Measurements from ENCODE around the gene ACR.
"Not testable (repeated sequence)": the region's sequence is repeated elsewhere in the genome, so short reads cannot be mapped to it uniquely, and the experiment has no call there.

ACR gene

DNA sequence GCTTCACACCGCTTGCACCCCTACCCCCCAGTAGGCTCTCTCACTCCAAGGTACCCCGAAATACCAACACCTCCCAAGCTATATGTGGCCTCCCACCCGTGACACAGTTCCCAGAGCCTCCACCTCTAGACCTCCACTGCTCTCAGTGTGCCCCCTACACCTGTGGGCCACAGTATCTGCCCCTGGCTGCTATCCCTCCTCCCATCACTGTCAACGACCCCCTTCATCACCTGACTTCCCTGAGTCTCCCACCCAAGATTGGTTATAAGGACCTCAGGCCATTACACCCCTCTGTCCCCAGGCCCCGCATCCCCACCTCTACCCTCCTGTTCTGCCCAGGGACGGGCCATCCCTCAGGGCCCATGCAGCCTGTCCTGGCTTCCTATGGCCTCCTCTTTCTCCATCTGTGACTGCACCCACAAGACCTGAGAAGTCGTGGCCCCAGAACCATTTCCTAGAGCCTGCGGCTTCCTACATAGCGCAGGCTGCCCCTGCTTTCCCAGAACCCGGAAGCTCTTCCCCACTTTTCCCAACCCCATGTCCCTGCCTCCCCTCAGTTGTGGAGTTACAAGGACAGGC, 734 bp downstream of the ACR start:
- no peak for TF ChIP-seq POLR2A (IDR thresholded peaks at IDR 0.05; ENCODE audit: low read depth, low read length)
- no peak for TF ChIP-seq PAX5 (IDR thresholded peaks at IDR 0.05; ENCODE audit: insufficient read depth, low read length, severe bottlenecking)
- no peak for TF ChIP-seq SPI1 (IDR thresholded peaks at IDR 0.05; ENCODE audit: low read depth, low read length)
- TF ChIP-seq POU2F2 (IDR thresholded peaks at IDR 0.05; ENCODE audit: low read depth, low read length), result no peak
- FAIRE-seq (no peak), DNase-seq (ENCODE audit: insufficient read length, low spot score) (no peak)

DNA sequence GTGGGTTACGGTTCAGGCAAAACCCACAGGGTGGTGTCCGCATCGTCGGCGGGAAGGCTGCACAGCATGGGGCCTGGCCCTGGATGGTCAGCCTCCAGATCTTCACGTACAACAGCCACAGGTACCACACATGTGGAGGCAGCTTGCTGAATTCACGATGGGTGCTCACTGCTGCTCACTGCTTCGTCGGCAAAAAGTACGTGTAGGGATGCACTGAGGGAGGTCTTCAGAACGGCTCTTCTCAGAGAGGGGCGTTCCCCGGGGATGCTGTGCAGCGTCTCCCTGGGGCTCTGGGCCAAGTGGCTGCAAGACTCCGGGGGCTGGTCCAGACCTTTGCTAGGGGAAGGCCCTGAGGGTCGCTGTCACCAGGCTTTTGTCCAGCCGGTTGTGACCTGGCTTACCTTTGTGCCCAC, 1.3 kb downstream of the ACR start:
- no peak for TF ChIP-seq POLR2AphosphoS5 (IDR thresholded peaks at IDR 0.05; ENCODE audit: low read depth, low read length)
- TF ChIP-seq POU2F2 (IDR thresholded peaks at IDR 0.05; ENCODE audit: low read depth, low read length), result no peak
- TF ChIP-seq SPI1 (IDR thresholded peaks at IDR 0.05; ENCODE audit: low read depth, low read length), result no peak
- no peak for TF ChIP-seq PAX5 (IDR thresholded peaks at IDR 0.05; ENCODE audit: insufficient read depth, low read length, severe bottlenecking)
- TF ChIP-seq TAF1 (IDR thresholded peaks at IDR 0.05; ENCODE audit: low read depth, low read length), result no peak
- TF ChIP-seq POLR2A (IDR thresholded peaks at IDR 0.05; ENCODE audit: low read depth, low read length), result no peak
- no peak for FAIRE-seq
- DNase-seq (ENCODE audit: insufficient read length, low spot score), result no peak

DNA sequence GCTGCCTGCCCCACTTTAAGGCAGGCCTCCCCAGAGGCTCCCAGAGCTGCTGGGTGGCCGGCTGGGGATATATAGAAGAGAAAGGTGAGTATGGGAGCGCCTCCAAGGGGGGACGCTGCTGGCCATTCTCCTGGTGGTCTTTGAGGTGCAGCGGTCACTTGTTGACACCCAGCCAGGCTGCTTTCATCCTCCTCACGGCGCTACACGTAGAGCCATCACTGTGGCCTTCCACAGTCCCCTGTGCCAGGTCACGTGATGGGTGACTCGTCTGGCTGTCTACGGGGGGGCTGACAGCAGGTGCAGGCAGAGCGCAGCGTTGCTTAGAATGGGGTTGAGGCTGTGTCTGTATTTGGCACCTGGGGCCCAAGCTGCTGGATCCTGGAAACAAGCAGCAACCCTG, 1.9 kb downstream of the ACR start:
- no peak for FAIRE-seq
- no peak for DNase-seq (ENCODE audit: insufficient read length, low spot score)
- TF ChIP-seq POLR2A (IDR thresholded peaks at IDR 0.05; ENCODE audit: low read depth, low read length) (no peak), POLR2AphosphoS5 (IDR thresholded peaks at IDR 0.05; ENCODE audit: low read depth, low read length) (no peak), TAF1 (IDR thresholded peaks at IDR 0.05; ENCODE audit: low read depth, low read length) (no peak), SPI1 (IDR thresholded peaks at IDR 0.05; ENCODE audit: low read depth, low read length) (no peak), PAX5 (IDR thresholded peaks at IDR 0.05; ENCODE audit: insufficient read depth, low read length, severe bottlenecking) (no peak), POU2F2 (IDR thresholded peaks at IDR 0.05; ENCODE audit: low read depth, low read length) (no peak)

DNA sequence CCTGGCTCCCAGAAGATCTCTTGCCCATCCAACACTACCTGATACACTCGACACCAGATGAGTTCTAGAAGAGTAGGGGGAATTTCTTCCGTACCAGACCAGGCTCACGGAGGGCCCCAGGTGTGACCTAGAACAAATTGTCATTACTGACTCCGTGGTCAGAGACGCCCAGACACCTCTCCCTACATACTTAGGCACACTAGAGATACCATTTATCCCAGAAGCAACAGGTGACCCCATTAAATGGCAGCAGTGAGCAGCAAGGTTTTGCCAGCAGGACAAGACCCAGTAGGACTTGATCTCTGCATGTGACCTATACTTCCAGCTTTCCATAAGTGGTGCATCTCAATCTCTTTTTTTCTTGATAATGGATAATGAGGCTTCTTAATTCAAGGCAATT, 2.7 kb downstream of the ACR start:
- not testable (repeated sequence) for FAIRE-seq; DNase-seq (ENCODE audit: insufficient read length, low spot score)

DNA sequence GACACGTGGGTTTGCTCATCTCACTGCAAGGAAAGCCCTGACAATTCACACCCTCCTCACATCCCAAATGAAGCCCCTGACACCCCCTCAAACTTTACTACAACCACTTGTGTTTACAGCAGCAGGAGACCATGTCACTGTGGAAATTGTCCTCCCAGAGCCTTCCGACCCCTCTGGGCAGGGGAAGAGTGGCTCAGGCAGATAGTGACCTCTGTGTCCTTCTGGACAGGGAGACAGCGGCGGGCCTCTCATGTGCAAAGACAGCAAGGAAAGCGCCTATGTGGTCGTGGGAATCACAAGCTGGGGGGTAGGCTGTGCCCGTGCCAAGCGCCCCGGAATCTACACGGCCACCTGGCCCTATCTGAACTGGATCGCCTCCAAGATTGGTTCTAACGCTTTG, 6.4 kb downstream of the ACR start:
- not testable (repeated sequence) for FAIRE-seq; DNase-seq (ENCODE audit: insufficient read length, low spot score)

DNA sequence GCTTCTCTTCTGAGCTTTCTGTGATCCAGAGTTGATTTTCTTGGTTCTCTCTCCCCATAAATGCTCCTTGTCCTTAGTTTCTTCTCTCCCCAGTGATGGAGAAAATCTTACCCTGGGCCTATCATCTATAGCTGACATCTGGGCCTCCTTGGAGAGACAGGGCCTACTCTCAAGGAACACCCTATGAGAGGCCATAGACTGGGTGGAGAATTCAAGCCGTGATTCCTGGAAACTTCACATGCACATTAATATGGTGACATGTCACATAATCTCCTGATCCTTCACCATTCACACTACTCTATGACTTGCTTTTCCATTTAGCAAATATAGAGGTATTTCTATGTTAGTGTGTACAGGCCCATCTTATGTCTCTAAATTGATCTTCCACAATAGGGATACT, 9.5 kb downstream of the ACR start:
- DNase-seq (ENCODE audit: insufficient read length, low spot score); FAIRE-seq: not testable (repeated sequence)

DNA sequence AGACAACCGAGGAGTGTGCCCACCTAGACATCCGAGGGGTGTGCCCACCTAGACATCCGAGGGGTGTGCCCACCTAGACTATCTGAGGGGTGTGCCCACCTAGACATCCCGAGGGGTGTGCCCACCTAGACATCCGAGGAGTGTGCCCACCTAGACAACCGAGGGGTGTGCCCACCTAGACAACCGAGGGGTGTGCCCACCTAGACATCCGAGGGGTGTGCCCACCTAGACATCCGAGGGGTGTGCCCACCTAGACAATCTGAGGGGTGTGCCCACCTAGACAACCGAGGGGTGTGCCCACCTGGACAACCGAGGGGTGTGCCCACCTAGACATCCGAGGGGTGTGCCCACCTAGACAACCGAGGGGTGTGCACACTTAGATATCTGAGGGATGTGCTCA, 10.6 kb downstream of the ACR start:
- DNase-seq (ENCODE audit: insufficient read length, low spot score); FAIRE-seq: not testable (repeated sequence)

DNA sequence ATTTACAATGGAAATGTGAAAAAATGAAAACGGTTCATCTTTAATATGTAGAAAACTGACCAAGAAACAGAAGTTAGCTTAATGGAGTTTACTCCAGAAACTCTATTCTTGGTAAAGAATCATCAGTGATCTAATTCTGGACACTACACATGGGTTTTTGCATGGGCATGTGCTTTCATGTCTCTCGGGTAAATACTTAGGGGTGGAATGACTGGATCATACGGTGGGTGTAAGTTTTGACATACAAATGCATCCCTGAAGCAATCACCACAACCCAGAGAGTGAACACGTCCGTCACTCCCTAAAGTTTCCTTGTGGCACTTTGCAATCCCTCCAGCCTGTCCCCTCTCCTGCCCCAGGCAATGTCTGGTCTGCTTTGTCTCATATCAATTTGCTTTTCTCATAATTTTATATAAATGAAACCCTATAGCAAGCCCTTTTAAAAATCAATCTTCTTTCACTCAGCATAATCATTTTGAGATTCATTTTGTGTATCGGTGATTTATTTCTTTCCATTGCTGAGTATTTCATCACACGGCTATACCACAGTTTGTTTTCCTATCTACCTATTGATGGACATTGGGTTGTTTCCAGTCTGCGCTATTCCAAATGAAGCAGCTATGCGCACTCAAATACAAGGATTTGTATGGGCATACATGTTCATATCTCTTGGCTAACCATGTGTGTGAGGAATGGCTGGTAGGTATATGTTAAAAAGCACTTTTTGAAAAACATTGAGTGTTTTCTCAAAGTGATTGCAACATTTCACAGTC, 11.5 kb downstream of the ACR start:
- not testable (repeated sequence) for FAIRE-seq

DNA sequence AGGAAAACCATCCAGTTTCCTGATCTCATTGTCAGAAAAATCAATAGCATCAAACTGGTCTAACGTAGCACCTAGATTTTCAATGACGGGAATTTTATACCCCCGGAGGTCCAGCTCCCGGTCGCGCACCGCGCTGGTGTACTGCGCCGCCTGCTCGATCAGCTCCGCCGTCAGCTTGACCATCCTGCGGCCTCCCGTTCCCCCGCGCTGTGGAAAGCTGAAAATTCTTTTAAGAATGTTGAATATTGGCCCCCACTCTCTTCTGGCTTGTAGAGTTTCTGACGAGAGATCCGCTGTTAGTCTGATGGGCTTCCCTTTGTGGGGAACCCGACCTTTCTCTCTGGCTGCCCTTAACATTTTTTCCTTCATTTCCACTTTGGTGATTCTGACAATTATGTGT, 17.2 kb downstream of the ACR start:
- DNase-seq (ENCODE audit: insufficient read length, low spot score); FAIRE-seq: not testable (repeated sequence)

More for the DNA sequence above, 11.5 kb downstream of the ACR start:
- DNase-seq (ENCODE audit: insufficient read length, low spot score), result not testable (repeated sequence)

DNA sequence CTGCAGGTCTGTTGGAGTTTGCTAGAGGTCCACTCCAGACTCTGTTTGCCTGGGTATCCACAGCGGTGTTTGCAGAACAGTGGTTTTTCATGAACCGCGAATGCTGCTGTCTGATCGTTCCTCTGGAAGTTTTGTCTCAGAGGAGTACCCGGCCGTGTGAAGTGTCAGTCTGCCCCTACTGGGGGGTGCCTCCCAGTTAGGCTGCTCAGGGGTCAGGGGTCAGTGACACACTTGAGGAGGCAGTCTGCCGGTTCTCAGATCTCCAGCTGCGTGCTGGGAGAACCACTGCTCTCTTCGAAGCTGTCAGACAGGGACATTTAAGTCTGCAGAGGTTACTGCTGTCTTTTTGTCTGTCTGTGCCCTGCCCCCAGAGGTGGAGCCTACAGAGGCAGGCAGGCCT, 18.4 kb downstream of the ACR start:
- not testable (repeated sequence) for FAIRE-seq; DNase-seq (ENCODE audit: insufficient read length, low spot score)

DNA sequence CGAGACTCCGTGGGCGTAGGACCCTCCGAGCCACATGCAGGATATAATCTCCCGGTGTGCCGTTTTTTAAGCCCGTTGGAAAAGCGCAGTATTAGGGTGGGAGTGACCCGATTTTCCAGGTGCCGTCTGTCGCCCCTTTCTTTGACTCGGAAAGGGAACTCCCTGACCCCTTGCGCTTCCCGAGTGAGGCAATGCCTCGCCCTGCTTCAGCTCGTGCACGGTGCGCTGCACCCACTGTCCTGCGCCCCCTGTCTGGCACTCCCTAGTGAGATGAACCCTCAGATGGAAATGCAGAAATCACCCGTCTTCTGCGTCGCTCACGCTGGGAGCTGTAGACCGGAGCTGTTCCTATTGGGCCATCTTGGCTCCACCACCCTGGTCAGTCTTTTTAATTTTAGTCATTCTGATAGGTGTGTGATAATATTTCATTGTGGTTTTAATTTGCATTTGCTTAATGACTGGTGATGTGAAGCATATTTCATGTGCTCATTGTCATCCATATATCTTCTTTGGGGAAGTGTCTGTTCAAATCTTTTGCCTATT, 19.0 kb downstream of the ACR start:
- FAIRE-seq; DNase-seq (ENCODE audit: insufficient read length, low spot score): not testable (repeated sequence)

DNA sequence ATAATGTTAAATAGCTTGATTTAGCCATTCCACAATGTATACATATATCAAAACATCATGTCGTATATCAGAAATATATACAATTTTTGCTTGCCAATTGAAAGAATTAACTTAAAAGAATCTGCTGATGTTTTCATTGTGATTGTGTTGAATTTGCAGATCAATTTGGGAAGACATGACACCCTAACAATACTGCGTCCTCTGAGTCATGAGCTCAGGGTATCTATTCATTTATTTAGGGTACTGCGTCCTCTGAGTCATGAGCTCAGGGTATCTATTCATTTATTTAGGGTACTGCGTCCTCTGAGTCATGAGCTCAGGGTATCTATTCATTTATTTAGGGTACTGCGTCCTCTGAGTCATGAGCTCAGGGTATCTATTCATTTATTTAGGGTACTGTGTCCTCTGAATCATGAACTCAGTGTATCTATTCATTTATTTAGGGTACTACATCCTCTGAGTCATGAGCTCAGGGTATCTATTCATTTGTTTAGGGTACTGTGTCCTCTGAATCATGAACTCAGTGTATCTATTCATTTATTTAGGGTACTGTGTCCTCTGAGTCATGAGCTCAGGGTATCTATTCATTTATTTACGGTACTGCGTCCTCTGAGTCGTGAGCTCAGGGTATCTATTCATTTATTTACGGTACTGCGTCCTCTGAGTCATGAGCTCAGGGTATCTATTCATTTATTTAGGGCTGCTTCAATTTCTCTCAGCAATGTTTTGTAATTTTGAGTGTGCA, 21.8 kb downstream of the ACR start:
- FAIRE-seq; DNase-seq (ENCODE audit: insufficient read length, low spot score): not testable (repeated sequence)

DNA sequence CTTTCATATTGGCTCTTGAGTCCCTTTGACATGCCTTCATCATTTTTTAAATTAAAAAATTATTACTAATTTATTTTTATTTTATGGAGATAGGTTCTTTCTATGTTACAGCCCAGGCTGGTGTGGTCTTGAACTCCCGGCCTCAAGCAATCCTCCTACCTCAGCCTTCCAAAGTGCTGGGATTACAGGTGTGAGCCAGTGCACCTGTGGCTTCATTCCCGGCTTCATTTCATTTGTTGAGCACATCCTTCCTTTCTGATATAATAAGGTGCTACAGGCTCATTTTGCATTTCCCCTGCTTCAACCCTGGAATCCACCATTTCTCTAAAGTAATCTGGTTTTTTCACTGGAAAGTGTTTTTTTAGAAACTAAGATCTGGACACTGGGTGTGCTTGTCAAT, 23.8 kb downstream of the ACR start:
- not testable (repeated sequence) for DNase-seq (ENCODE audit: insufficient read length, low spot score); FAIRE-seq

DNA sequence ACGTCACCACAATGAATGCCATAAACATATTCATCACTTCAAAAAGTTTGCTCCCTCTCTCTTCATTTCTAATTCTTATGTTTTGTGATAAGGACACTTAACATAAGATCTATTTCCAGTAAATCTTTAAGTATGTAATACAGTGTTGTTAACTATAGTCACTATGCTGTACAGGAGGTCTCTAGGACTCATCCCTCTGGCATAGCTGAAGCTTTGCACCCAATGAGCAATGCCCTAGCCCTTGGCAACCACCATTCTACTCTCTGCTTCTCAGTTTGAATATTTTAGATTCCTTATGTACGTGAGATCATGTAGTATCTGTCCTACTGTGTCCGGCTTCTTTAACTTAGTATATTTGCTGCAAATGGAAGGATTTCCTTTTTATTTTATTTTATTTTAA, 26.3 kb downstream of the ACR start:
- FAIRE-seq, result not testable (repeated sequence)

DNA sequence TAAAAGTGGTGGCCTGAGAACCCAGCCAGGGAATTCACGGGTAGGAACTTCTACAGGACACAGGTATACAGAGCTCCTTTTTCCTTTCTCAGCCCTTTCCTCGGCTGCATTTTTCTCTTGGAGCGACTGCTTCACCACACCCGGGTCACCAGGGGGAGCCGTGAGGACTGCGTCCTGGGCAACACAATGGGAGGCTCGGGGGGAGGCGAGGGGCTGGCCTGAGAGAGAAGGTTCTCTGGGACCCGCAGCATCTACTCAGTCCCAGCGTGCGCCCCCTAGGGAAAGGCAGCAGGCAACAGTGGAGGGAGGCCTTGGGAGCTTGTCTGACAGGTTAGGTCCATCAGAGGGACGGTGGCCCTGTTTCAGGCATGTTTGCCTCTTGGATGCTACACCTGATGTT, 37.1 kb downstream of the ACR start:
- not testable (repeated sequence) for FAIRE-seq

More for the DNA sequence above, 26.3 kb downstream of the ACR start:
- not testable (repeated sequence) for DNase-seq (ENCODE audit: insufficient read length, low spot score)

DNA sequence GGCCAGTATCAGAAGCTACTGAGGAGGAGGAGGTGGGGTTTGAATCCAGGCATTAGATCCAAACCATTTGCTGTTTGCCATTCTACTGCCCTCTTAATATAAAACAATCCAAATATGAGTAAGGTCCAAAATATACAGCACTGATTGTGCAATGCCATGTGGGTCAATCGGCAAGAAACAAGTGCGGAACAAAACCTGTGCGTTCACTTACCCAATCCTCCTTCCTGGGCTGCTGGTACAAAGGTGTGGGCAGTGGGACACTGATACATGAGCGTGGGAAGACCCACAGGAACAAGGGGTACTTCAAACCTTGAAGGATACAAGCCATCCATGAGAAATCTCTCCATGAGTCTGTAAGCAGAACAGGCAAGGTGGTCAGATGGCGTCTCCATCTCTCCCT, 39.6 kb downstream of the ACR start:
- not testable (repeated sequence) for DNase-seq (ENCODE audit: insufficient read length, low spot score); FAIRE-seq

More for the DNA sequence above, 37.1 kb downstream of the ACR start:
- not testable (repeated sequence) for DNase-seq (ENCODE audit: insufficient read length, low spot score)

DNA sequence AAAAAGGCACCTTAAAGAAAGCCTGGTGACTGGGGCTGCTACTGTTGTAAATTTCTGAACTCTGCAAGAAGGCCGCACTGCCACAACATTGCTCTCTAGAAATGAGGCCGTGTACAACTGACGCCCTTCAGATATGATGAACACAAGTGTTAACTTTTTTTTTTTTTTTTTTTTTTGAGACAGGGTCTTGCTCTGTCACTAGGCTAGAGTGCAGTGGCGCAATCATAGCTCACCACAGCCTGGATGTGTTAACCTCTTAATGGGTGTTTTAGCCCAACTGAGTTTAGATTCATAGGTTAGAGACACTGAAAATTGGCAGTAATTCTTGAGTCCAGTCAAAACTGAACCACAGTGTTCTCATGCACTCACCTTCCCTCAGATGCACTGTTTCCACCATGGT, 42.2 kb downstream of the ACR start:
- FAIRE-seq, result not testable (repeated sequence)

More for the DNA sequence above, 42.2 kb downstream of the ACR start:
- not testable (repeated sequence) for DNase-seq (ENCODE audit: insufficient read length, low spot score)
